IPS-18c (cell line): ENCODE measurements around the gene KLHL36.
"Not testable (repeated sequence)": the region's sequence is repeated elsewhere in the genome, so short reads cannot be mapped to it uniquely, and the experiment has no call there.

ENCODE experiments used
- H3K4me3 ChIP-seq: 2 replicates; pipeline ENCODE4 v1.7.0; 2013; ENCODE audit warnings: low read depth, mild to moderate bottlenecking, low read length, moderate library complexity; ENCODE audit not compliant: insufficient read depth
- H3K9me3 ChIP-seq: one replicate; pipeline ENCODE4 v1.6.1; 2013; ENCODE audit warnings: mild to moderate bottlenecking, low read length, moderate library complexity; ENCODE audit not compliant: control insufficient read depth, insufficient read depth

KLHL36 gene

DNA sequence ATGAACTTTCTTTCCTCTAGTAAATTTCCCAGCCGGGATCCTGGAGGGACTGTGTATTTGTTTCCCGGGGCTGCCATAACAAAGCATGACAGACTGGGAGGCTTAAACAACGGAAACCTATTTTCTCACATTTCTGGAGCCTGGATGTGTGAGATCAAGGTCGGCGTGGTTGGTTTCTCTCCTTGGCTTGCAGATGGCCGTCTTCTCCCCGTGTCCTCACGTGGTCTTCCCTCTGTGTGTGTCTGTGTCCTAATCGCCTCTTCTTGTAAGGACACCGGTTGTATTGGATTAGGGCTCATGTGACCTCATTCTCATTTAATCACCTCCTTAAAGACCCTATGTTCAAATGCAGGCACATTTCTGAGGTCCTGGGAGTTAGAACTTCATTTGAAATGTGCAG lies 29.5 kb downstream of the KLHL36 start:
- no peaks in the 10 kb centered on the region for H3K9me3 ChIP-seq
- H3K4me3 ChIP-seq = no peak overlapping the region

DNA sequence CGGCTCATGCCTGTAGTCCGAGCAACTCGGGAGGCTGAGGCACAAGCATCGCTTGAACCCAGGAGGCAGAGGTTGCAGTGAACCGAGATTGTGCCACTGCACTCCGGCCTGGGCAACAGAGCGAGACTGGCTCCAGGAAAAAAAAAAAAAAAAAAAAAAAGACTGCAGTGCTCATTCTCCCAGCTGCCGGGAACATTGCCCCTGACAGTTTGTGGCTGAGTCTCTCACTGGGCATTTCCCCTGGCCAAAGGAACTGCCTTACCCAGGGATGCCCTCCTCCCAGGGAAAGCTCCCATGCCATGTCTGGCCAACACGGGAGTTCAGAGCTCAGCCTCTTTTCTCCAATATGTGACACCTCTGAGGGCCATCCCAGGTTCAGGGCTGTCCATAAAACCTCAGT lies 30.2 kb downstream of the KLHL36 start:
- H3K4me3 ChIP-seq = no peak overlapping the region
- H3K9me3 ChIP-seq = no peaks in the 10 kb centered on the region

DNA sequence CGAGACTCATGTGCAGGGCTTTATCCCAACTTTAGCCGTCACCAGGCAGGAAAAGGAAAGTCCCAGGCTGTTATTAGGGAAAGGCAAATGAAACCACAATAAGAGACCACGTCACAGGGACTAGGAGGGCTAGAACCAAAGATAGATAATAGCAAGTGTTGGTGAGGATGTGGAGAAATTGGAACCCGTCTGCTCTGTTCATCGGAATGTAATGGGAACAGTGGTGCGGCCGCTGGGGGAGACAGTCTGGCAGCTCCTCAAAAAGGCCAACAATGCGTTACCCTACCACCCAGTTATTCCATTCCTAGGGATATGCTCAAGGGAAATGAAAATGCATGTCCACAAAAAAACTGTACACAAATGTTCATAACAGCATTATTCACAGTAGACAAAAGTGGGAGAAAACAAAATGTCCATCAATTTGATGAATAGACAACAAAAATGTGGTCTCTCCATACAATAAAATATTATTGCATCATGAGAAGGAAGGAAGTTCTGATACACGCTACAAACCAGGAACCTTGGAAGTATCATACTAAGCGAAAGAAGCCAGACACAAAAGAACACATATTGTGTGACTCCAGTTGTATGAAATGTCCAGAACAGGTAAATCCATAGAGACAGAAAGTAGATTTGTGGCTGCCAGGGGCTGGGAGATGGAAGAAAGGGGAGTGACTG lies 32.0 kb downstream of the KLHL36 start:
- Histone ChIP-seq H3K4me3 (no peak overlapping the region), H3K9me3 (no peaks in the 10 kb centered on the region)

DNA sequence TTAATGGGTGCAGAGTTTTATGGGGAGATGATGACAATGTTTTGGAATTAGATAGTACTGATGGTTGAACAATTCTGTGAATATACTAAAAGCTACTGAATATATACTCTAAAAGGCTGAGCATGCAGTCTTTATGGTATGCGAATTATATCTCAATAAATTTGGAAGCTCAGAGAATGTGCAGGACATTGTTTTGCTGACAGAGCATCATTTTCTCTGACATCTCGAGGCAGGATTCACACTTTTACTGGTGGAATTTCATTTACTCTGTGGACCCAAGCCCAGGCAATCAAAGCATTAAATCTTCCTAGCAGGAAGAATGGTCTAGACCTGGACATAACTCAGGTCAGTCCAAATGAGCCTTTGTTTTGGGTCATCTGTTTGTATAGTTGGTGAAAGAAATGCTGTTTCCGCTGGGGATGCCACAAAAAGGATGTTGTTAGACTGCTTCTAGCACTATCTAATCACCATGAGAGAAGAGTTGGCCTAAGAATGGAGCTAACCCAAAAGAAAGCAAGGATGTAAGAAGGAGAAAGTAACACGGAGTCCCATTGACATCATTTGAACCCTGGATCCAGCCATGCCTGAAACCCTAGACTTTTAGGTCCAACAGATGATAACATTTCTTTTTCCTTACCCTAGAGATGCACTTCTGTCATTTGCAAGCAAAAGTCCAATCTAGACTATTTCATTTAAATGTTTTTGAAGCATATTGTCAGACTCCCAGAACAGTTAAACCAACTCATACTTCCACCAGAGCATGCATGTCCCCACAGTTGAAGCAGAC lies 32.7 kb downstream of the KLHL36 start:
- H3K4me3 ChIP-seq = no peak overlapping the region
- no peaks in the 10 kb centered on the region for H3K9me3 ChIP-seq

DNA sequence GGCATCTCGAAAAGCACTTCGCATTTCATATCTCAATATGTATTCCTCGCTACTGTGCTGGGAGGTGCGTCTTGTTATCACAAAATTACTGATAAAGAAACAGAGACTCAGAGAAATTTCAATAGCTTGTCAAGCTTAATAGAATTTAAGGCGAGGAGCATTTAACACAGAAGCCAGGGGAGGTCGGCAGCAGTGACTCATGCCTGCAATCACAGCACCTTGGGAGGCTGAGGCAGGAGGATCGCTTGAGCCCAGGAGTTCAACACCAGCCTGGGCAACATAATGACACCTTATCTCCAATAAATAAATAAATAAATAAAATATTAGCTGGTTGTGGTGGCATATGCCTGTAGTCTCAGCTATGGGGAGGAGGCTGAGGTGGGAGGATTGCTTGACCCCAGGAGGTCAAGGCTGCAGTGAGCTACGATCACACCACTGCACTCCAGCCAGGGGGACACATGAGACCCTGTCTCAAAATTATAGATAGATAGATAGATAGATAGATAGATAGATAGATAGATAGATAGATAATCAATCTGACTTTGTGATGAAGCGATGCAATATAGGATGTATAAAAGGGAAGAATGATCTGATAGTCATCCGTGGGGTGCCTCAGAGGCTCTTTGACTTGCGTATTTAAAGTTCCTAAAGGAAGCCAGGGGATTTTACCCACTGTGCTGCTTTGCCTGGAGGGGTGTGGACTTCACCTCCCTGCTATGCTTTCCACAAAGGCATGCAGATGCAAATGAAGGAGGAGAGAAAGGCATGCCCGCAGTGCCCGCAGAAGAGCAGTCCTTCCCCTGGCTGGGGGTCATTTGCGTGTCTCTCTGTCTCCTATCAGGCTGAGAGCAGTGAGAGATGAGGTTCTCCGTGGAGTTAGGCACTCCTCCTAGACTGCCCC lies 35.6 kb downstream of the KLHL36 start:
- no peaks in the 10 kb centered on the region for H3K9me3 ChIP-seq
- H3K4me3 ChIP-seq = no peak overlapping the region; the same call in 1 of the 2 replicates

DNA sequence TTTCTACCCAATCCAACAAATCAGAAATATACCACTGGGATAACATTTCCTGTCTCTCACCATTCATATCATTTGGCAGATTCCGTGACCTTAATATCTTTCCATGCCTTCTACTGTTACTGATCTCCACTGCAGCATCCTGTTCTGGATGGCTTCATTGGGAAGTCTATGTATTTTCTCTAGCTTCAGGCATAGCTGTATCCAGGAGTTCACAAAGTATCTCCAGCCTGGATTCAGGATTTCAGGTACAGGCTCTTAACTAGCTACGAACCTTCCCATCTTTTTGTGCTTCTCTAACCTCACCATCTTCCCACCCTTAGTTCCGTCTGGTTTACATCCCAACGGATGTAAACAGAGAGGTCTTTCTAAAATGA lies 36.3 kb downstream of the KLHL36 start:
- H3K9me3 ChIP-seq = no peaks in the 10 kb centered on the region

DNA sequence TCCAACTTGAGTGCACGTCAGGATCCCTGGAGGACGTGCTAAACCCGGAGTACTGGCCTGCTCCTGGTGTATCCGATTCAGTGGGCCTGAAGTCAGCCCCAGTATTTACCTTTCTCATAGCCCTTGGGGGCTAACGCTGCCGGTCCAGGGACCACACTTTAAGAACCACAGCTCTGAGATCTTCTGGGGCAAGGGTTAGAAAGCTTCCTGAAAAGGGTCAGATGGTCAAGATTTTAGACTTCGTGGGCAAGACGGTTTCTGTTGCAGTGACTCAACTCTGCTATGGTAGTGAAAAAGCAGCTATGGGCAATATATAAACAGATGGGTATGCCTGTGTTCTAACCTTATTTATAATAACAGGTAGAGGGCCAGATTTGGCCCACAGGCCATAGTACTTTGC lies 36.9 kb downstream of the KLHL36 start:
- Histone ChIP-seq H3K9me3 (peaks cover 2% of the 10 kb centered on the region), H3K4me3 (no peak overlapping the region)

More for the DNA sequence above, 36.3 kb downstream of the KLHL36 start:
- H3K4me3 ChIP-seq = no peak overlapping the region; the same call in 1 of the 2 replicates

DNA sequence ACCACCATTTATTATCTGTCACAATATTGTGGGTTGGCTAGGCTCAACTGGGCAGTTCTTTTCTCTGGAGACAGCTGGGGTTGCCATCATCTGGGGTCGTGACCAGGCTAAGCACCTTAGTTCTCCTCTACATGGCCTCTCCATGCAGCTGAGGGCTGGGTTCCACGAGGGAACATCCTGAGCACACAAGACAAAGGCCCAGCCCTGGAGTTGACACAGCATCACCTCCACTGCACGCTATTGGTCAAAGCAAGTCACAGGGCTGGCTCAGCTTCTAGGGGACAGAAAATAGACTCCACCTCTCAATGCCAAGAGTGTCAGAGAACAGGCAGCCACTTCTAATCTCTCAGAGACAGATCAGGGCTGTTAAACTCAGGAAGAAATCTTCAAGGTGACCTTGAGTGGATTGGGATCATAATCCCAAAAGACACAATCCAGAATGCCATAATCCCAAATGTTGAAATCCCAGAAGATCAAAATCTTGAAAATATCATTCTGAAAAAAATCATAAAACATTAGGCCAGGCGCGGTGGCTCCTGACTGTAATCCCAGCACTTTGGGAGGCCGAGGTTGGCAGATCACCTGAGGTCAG lies 38.5 kb downstream of the KLHL36 start:
- Histone ChIP-seq H3K9me3 (peaks cover 2% of the 10 kb centered on the region), H3K4me3 (no peak overlapping the region)

DNA sequence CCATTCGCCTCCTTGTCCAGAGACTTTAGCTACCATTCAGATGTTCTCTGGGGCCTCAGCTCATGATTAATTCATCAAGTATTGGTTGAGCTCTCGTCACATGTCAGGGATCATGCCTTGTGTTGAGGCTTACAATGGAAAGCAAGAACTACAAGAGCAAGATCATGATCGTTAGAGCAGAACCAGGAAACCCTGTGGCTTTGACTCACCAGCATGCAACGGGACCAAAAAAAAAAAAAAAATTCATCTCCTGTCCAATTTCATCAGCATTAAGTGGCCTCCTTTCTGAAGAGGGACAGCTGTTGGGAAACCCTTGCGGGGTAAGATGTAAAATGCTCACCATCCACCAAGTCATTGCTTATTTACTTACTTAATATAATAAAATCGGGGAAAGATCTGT lies 39.4 kb downstream of the KLHL36 start:
- H3K4me3 ChIP-seq = no peak overlapping the region
- peaks cover 2% of the 10 kb centered on the region for H3K9me3 ChIP-seq

DNA sequence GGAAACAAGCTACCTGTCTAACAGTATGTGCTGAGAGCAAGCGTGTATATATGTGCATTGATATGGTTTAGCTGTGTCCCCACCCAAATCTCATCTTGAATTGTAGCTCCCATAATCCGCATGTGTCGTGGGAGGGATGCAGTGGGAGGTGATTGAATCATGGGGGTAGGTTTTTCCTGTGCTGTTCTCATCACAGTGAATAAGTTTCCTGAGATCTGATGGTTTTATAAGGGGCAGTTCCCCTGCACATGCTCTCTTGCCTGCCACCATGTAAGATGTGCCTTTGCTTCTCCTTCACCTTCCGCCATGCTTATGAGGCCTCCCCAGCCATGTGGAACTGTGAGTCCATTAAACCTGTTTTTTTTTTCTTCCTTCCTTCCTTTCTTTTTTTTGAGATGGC lies 39.9 kb downstream of the KLHL36 start:
- not testable (repeated sequence) for H3K9me3 ChIP-seq, H3K4me3 ChIP-seq

DNA sequence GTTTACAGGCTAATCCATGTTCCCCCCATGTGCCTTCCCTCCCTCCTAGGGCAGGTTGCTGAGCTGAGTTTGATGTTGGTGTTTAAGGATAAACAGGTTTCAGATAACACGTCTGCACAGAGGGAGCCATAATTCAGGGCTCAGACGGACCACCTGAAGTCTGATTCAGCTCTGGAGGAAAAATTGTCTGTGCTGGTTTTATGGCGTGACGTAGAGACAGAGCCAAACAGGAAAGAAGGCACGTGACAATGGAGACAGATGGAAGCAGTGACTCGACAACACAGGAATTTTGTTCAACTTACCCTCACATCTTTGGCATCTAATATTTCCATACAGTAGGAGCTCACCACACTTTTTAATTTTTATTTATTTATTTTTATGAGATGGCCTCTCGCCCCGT lies 40.8 kb downstream of the KLHL36 start:
- no peak overlapping the region for H3K4me3 ChIP-seq
- peaks cover 2% of the 10 kb centered on the region for H3K9me3 ChIP-seq

DNA sequence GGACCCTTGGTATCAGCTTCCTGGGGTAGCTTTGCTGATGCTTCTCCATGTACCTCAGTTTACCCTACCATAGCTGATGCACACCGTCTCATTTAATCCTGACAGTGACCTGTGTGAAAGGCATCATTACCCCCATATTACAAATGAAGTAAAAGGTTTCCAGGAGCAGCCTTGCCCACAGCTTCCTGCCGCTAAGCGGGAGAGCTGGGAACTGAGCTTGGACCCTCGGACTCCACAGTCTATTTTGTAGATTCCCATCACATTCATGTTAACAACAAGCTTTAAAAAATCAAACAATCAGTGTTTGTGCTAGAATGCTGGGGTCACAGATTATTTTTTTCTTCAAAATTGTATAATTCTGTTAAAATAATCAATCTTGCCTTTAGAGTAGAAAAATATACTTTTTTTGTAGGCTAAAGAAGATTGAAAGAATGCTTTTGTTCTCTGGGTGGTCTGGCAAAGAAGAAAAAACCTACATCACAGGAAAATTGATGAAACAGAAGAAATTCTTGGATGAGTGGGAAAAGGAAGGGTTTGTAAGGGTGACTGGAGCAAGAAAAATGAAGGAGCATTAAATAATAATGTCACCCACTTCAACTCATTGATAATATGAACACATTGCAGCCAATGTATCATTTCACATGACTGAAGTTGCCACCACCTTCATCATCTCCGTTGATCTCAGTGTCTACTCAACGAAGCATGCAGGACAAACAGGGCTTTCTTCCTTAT lies 41.9 kb downstream of the KLHL36 start:
- H3K9me3 ChIP-seq = peaks cover 2% of the 10 kb centered on the region

DNA sequence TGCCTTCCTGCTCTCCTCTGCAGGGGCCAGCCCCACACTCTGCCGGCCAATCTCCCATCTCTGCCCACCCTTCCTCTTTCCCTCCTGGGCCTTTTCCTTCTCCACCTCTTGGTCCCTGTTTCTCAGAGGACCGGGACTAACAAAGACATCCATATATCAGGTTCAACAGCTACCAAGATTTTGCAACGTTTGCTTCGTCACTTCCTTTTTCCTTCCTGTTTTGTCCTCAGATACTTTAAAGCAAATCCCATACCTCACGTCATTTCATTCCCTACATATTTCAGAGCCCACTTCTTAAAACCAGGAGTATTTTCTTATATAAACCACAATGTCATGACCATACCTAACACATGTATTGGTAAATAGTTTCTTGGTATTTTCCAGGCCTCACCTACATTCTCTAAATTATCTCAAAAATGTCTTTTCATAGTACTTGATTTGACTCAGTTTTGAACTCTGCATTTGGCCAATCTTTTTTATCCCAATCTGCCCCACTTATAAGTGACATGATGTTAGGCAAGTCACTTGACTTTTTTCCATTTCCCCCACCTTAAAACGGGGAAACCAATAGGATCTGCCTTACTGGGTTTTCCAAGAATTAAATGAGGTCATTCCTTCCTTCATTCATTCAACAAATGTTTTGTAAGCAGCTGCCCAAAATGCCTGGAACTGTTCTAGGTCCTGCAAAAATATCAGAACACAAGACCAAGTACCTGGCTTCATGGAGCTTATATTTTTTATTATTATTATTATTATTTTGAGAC lies 44.3 kb downstream of the KLHL36 start:
- Histone ChIP-seq H3K4me3 (no peak overlapping the region), H3K9me3 (peaks cover 2% of the 10 kb centered on the region)

More for the DNA sequence above, 41.9 kb downstream of the KLHL36 start:
- no peak overlapping the region for H3K4me3 ChIP-seq

DNA sequence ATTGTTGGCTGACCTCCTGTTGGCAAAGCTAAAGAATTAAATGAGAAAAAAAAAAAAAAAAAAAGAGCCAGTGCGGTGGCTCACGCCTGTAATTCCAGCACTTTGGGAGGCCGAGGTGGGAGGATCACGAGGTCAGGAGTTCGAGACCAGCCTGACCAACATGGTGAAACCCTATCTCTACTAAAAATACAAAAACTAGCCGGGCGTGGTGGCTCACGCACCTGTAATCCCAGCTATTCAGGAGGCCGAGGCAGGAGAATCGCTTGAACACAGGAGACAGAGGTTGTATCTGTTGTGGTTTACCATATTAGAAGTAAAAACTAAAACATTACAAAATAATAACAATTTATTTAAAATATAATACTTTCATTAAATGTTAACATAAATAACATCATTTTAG lies 45.6 kb downstream of the KLHL36 start:
- H3K4me3 ChIP-seq, H3K9me3 ChIP-seq: not testable (repeated sequence)

DNA sequence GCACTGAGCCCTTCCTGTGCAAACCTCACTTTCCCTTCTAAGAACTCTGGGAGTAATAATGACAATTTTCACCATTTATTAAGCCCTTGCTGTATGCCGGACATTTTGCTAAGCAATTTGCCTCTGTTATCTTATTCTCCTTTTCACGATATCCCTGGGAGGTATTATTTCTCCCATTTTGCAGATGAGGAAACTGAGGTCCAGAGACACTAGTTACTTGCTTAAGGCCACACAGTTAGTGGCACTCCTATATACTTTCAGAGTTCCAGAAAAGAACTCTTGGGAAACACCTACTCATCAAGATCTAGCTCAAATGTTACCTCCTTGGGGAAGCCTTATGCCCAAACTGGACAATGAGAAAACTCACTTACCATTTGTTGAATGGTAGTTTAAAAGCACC lies 46.7 kb downstream of the KLHL36 start:
- H3K9me3 ChIP-seq = no peaks in the 10 kb centered on the region
- H3K4me3 ChIP-seq = no peak overlapping the region

DNA sequence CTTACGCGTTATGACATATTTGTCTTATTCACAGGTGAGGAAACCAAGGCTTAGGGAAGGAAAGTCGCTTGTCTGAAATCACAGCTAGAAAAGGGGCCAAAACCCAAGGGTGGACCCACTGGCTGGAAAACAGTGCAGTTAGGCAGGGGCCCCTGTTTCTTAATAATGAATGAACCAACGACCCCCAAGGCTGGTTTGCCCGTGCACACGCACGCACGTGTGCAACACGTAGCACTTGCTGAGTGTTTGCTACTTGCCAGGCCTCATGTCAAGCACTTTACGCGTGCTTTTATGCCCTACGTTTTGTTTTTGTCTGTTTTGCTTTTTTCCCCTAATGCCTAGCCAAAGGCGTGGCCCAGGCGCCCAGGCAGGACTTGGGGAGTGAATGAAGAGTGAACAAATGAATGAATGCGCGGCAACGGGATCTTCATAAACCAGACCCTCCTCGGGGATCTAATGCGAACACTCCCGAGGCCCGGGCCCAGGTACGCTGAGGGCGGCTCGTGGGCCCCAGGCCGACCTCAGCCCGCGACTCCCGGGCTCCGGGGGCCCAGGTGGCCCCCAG lies 50.9 kb downstream of the KLHL36 start:
- Histone ChIP-seq H3K9me3 (no peaks in the 10 kb centered on the region), H3K4me3 (peak overlapping the region; percentile 69)
